Measurements from ENCODE around the gene ARPC2.

ARPC2 gene

GRCh38 chr2:218172845-218173244 lies 44.1 kb upstream of the ARPC2 start:
- Histone ChIP-seq H3K27me3 (replicated peaks; ENCODE audit: control insufficient read depth, insufficient read depth, low read length) (no peaks in the 10 kb centered on the region; the same call in 1 of the 2 replicates), H3K36me3 (ENCODE audit: control insufficient read depth, insufficient read depth, low read length) (no peaks in the 10 kb centered on the region), H3K4me3 (replicated peaks; ENCODE audit: low read depth, low read length) (no peak overlapping the region)
- TF ChIP-seq CTCF (IDR thresholded peaks at IDR 0.05; ENCODE audit: insufficient read depth, low read length, poor library complexity, severe bottlenecking): no peak
- no peak for DNase-seq (ENCODE audit: extremely low read depth, insufficient read length)

- Histone ChIP-seq H3K36me3 (ENCODE audit: control insufficient read depth, insufficient read depth, low read length) (no peaks in the 10 kb centered on the region), H3K27me3 (replicated peaks; ENCODE audit: control insufficient read depth, insufficient read depth, low read length) (no peaks in the 10 kb centered on the region; the same call in 1 of the 2 replicates), H3K4me3 (replicated peaks; ENCODE audit: low read depth, low read length) (no peak overlapping the region)
- no peak for DNase-seq (ENCODE audit: extremely low read depth, insufficient read length)
- TF ChIP-seq CTCF (IDR thresholded peaks at IDR 0.05; ENCODE audit: insufficient read depth, low read length, poor library complexity, severe bottlenecking): no peak
Measured at GRCh38 chr2:218179782-218180181, 37.2 kb upstream of the ARPC2 start.

- no peak overlapping the region for H3K4me3 ChIP-seq (replicated peaks; ENCODE audit: low read depth, low read length)
- DNase-seq (ENCODE audit: extremely low read depth, insufficient read length): no peak
- H3K27me3 ChIP-seq (replicated peaks; ENCODE audit: control insufficient read depth, insufficient read depth, low read length): no peaks in the 10 kb centered on the region; the same call in 1 of the 2 replicates
- no peaks in the 10 kb centered on the region for H3K36me3 ChIP-seq (ENCODE audit: control insufficient read depth, insufficient read depth, low read length)
- no peak for TF ChIP-seq CTCF (IDR thresholded peaks at IDR 0.05; ENCODE audit: insufficient read depth, low read length, poor library complexity, severe bottlenecking)
Measured at GRCh38 chr2:218180467-218181114, 36.4 kb upstream of the ARPC2 start.

- Histone ChIP-seq H3K27me3 (replicated peaks; ENCODE audit: control insufficient read depth, insufficient read depth, low read length) (no peaks in the 10 kb centered on the region; the same call in 1 of the 2 replicates), H3K36me3 (ENCODE audit: control insufficient read depth, insufficient read depth, low read length) (no peaks in the 10 kb centered on the region), H3K4me3 (replicated peaks; ENCODE audit: low read depth, low read length) (no peak overlapping the region)
- TF ChIP-seq CTCF (IDR thresholded peaks at IDR 0.05; ENCODE audit: insufficient read depth, low read length, poor library complexity, severe bottlenecking): no peak
- DNase-seq (ENCODE audit: extremely low read depth, insufficient read length): no peak
Measured at GRCh38 chr2:218184331-218184730, 32.7 kb upstream of the ARPC2 start.

- TF ChIP-seq CTCF (IDR thresholded peaks at IDR 0.05; ENCODE audit: insufficient read depth, low read length, poor library complexity, severe bottlenecking): peak; percentile 80
- Histone ChIP-seq H3K36me3 (ENCODE audit: control insufficient read depth, insufficient read depth, low read length) (no peaks in the 10 kb centered on the region), H3K27me3 (replicated peaks; ENCODE audit: control insufficient read depth, insufficient read depth, low read length) (no peaks in the 10 kb centered on the region; the same call in 1 of the 2 replicates), H3K4me3 (replicated peaks; ENCODE audit: low read depth, low read length) (no peak overlapping the region)
- DNase-seq (ENCODE audit: extremely low read depth, insufficient read length): peak; percentile 38
Measured at GRCh38 chr2:218186355-218186766, 30.6 kb upstream of the ARPC2 start.

All from GM06990 (cell line).